ENCODE results near the gene MICAL2.

MICAL2 gene

DNA sequence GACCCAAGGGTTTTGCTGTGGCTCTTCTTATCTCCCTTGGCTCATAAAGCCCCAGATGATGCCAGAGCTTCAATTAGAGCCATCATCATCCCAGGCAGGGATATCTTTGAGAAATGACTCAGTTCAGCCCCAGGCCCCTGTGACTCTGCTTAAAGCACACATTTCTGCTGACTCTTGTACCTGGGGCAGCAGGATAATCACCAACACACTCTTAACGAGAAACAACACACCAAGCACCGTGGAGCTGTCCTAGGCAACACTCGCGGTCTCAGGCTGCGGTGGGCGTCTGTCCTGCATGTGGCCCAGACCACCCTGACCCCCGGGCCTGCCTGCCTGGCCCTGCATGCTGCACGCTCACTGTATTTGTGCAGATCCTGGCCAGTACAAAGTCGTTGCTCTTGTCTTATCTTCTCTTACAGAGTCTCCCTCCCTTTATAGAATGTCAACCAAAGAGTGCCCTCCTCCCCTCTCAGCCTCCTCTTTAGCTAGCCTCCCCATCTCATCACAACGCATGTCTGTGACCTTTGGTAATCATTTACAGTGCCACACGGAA lies 152.8 kb downstream of the MICAL2 start:
- Histone ChIP-seq H3K9me3 (ENCODE audit: low read depth, low read length) (no peaks in the 10 kb centered on the region), H3K9ac (ENCODE audit: insufficient read length) (no peak overlapping the region), H3K36me3 (ENCODE audit: insufficient read depth, low read length) (no peaks in the 10 kb centered on the region), H3K27ac (no peak overlapping the region), H3K4me3 (no peak overlapping the region)
- TF ChIP-seq FOXP2 (optimal IDR thresholded peaks at IDR 0.05; ENCODE audit: control extremely low read depth, extremely low read length, insufficient read depth) (no peak), POLR2AphosphoS5 (IDR thresholded peaks at IDR 0.05; ENCODE audit: borderline replicate concordance, low read depth, low read length) (no peak), EZH2 (IDR thresholded peaks at IDR 0.05) (no peak)
- no peak for DNase-seq (ENCODE audit: low read depth, low spot score)

- DNase-seq (ENCODE audit: low read depth, low spot score), result no peak
- Histone ChIP-seq H3K4me3 (no peak overlapping the region), H3K27ac (no peak overlapping the region), H3K9me3 (ENCODE audit: low read depth, low read length) (no peaks in the 10 kb centered on the region), H3K9ac (ENCODE audit: insufficient read length) (no peak overlapping the region), H3K36me3 (ENCODE audit: insufficient read depth, low read length) (no peaks in the 10 kb centered on the region)
- no peak for TF ChIP-seq POLR2AphosphoS5 (IDR thresholded peaks at IDR 0.05; ENCODE audit: borderline replicate concordance, low read depth, low read length)
- no peak for TF ChIP-seq FOXP2 (optimal IDR thresholded peaks at IDR 0.05; ENCODE audit: control extremely low read depth, extremely low read length, insufficient read depth)
- TF ChIP-seq EZH2 (IDR thresholded peaks at IDR 0.05), result no peak
Observed at GRCh38 chr11:12264361-12264760, 154.0 kb downstream of the MICAL2 start.

DNA sequence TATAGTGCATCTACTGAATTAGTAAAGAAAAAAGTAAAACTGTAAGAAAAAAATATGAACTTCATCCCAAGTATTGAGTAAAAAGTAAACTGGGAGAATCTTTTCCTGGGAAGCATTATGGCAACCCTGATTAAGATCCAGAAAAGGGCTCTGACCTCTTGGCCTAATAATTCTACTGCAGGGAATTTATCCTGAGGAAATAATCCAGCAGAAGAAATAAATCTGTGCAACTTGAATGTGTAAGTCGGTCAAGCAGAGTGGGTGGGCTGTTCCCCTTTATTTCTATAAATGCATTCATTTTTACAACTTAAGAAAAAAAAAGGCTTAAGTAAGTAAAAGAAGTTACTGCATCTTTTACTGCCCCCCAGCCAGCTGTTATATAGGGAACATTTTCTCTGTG lies 155.7 kb downstream of the MICAL2 start:
- Histone ChIP-seq H3K27ac (no peak overlapping the region), H3K9ac (ENCODE audit: insufficient read length) (no peak overlapping the region), H3K4me3 (no peak overlapping the region), H3K9me3 (ENCODE audit: low read depth, low read length) (no peaks in the 10 kb centered on the region), H3K36me3 (ENCODE audit: insufficient read depth, low read length) (no peaks in the 10 kb centered on the region)
- DNase-seq (ENCODE audit: low read depth, low spot score), result no peak
- TF ChIP-seq POLR2AphosphoS5 (IDR thresholded peaks at IDR 0.05; ENCODE audit: borderline replicate concordance, low read depth, low read length), result no peak
- TF ChIP-seq EZH2 (IDR thresholded peaks at IDR 0.05), result no peak
- no peak for TF ChIP-seq FOXP2 (optimal IDR thresholded peaks at IDR 0.05; ENCODE audit: control extremely low read depth, extremely low read length, insufficient read depth)

GRCh38 chr11:12266943-12267342 lies 156.6 kb downstream of the MICAL2 start:
- Histone ChIP-seq H3K36me3 (ENCODE audit: insufficient read depth, low read length) (no peaks in the 10 kb centered on the region), H3K9ac (ENCODE audit: insufficient read length) (no peak overlapping the region), H3K9me3 (ENCODE audit: low read depth, low read length) (no peaks in the 10 kb centered on the region)

GRCh38 chr11:12267921-12268320 lies 157.5 kb downstream of the MICAL2 start:
- Histone ChIP-seq H3K4me3 (no peak overlapping the region), H3K27ac (no peak overlapping the region), H3K9ac (ENCODE audit: insufficient read length) (no peak overlapping the region), H3K9me3 (ENCODE audit: low read depth, low read length) (no peaks in the 10 kb centered on the region), H3K36me3 (ENCODE audit: insufficient read depth, low read length) (no peaks in the 10 kb centered on the region)
- no peak for DNase-seq (ENCODE audit: low read depth, low spot score)
- TF ChIP-seq EZH2 (IDR thresholded peaks at IDR 0.05) (no peak), FOXP2 (optimal IDR thresholded peaks at IDR 0.05; ENCODE audit: control extremely low read depth, extremely low read length, insufficient read depth) (no peak), POLR2AphosphoS5 (IDR thresholded peaks at IDR 0.05; ENCODE audit: borderline replicate concordance, low read depth, low read length) (no peak)

More at GRCh38 chr11:12266943-12267342, 156.6 kb downstream of the MICAL2 start:
- Histone ChIP-seq H3K4me3 (no peak overlapping the region), H3K27ac (no peak overlapping the region)
- TF ChIP-seq EZH2 (IDR thresholded peaks at IDR 0.05) (no peak), POLR2AphosphoS5 (IDR thresholded peaks at IDR 0.05; ENCODE audit: borderline replicate concordance, low read depth, low read length) (no peak), FOXP2 (optimal IDR thresholded peaks at IDR 0.05; ENCODE audit: control extremely low read depth, extremely low read length, insufficient read depth) (no peak)
- no peak for DNase-seq (ENCODE audit: low read depth, low spot score)

- TF ChIP-seq POLR2AphosphoS5 (IDR thresholded peaks at IDR 0.05; ENCODE audit: borderline replicate concordance, low read depth, low read length) (no peak), FOXP2 (optimal IDR thresholded peaks at IDR 0.05; ENCODE audit: control extremely low read depth, extremely low read length, insufficient read depth) (no peak)
- Histone ChIP-seq H3K4me3 (no peak overlapping the region), H3K9me3 (ENCODE audit: low read depth, low read length) (no peaks in the 10 kb centered on the region), H3K9ac (ENCODE audit: insufficient read length) (no peak overlapping the region), H3K27ac (no peak overlapping the region), H3K36me3 (ENCODE audit: insufficient read depth, low read length) (no peaks in the 10 kb centered on the region)
- DNase-seq (ENCODE audit: low read depth, low spot score), result no peak
Observed at GRCh38 chr11:12269104-12269441, 158.7 kb downstream of the MICAL2 start.

DNA sequence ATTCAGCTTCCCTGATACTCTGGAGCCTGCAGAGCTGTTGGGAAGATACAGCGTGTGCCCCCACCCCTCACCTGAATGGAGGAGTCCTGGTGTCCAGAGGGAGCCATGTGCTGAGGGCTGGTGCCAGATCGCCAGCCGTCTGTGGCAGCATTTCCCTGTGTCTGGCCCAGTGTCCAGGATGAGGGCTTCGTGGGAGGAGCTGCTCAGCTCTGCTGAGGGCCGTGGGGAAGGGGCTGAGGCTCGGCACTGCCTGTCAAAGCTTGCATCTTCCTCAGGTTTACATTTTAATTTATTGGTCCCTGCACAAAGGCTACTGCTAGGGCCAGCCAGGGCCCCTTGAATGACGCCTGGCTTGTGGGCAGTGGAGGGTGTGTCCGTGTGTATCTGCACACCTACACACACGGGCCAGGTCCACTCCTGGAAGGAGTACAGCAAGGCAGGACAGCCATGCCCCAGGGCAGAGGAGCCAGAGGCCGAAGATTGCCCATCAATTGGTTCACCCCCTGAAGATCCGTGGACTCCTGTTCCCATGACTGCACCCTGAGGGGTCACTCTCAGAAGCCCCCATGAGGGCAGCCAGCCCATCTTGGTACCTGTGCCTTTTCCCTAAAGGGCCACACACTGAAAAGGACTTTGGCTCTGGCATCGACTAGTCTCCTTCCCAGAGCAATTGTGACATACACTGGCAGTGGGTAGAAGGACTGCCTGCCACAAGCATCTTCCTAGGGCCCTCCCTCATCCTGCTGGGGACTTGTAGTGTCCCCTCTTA lies 159.2 kb downstream of the MICAL2 start:
- Histone ChIP-seq H3K4me3 (no peak overlapping the region), H3K27ac (no peak overlapping the region), H3K36me3 (ENCODE audit: insufficient read depth, low read length) (no peaks in the 10 kb centered on the region), H3K9me3 (ENCODE audit: low read depth, low read length) (no peaks in the 10 kb centered on the region), H3K9ac (ENCODE audit: insufficient read length) (no peak overlapping the region)
- TF ChIP-seq EZH2 (IDR thresholded peaks at IDR 0.05), result no peak
- no peak for TF ChIP-seq POLR2AphosphoS5 (IDR thresholded peaks at IDR 0.05; ENCODE audit: borderline replicate concordance, low read depth, low read length)
- no peak for TF ChIP-seq FOXP2 (optimal IDR thresholded peaks at IDR 0.05; ENCODE audit: control extremely low read depth, extremely low read length, insufficient read depth)
- DNase-seq (ENCODE audit: low read depth, low spot score), result no peak

- Histone ChIP-seq H3K4me3 (no peak overlapping the region), H3K27ac (no peak overlapping the region), H3K36me3 (ENCODE audit: insufficient read depth, low read length) (no peaks in the 10 kb centered on the region), H3K9me3 (ENCODE audit: low read depth, low read length) (no peaks in the 10 kb centered on the region), H3K9ac (ENCODE audit: insufficient read length) (no peak overlapping the region)
- DNase-seq (ENCODE audit: low read depth, low spot score), result no peak
- TF ChIP-seq EZH2 (IDR thresholded peaks at IDR 0.05) (no peak), FOXP2 (optimal IDR thresholded peaks at IDR 0.05; ENCODE audit: control extremely low read depth, extremely low read length, insufficient read depth) (no peak), POLR2AphosphoS5 (IDR thresholded peaks at IDR 0.05; ENCODE audit: borderline replicate concordance, low read depth, low read length) (no peak)
Observed at GRCh38 chr11:12270215-12270797, 159.9 kb downstream of the MICAL2 start.
